ENCODE data around the gene ZNF723. TPM values are rescaled to one million over a fixed set of nuclear protein-coding genes. Genes with fewer than 3 reads are reported as not detected.
A peak's percentile ranks its signal among the peaks of the same experiment; 100 is the strongest.
"Not testable (repeated sequence)": the region's sequence is repeated elsewhere in the genome, so short reads cannot be mapped to it uniquely, and the experiment has no call there.

ZNF723 gene
- total RNA-seq = not detected
- polyA plus RNA-seq = not detected

DNA sequence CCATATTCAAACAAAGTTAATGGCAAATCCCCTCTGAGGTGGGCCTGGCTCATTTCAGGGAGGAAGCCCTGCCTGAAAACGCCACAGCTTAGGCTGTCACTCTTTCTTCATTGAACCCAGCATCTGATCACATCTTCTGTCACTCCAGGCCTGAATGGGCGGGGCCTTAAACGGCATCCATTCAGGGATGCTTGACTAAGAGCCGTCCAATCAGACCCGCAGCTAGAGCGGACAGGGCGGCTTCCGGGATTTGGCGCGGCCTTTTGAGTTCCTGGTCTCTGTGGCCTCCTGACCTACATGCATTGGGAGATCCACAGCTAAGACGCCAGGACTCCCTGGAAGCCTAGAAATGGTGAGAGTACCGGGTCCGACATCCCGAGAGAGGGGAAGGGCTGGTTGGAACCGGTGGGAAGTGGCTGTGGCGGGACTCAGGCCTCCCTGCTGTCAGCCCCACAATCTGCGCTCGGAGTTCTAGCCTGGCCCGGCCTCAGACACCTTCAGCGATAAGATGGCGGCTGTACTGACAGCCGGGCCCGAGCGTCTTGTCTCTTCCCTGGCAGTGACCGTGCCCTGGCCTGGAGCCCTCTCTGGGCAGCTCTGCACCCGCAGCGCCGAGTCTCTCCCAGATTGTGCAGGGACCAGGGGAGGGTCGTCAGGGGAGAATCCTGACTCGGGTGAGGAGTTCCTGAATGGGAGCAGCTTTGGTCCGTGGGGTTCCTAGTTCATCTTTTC is at the start of gene ZNF723:
TSS of gene ZNF723 (plus strand) at position 261 of the 732 bp plus-strand sequence. CDS start at position 350, 89 bp downstream.
- Histone ChIP-seq H3K9me3 (peaks cover 0 to 11% (median 3%) of the 10 kb centered on the region in 4 donors), H3K36me3 (no peaks in the 10 kb centered on the region), H3K4me1 (no peaks in the 10 kb centered on the region), H3K27me3 (no peaks in the 10 kb centered on the region), H3K4me3 (no peak within 1 kb of the TSS), H3K27ac (no peak within 1 kb of the TSS)
- WGBS, 2 donors = 15 to 43% methylated on average over 31 of the region's 31 CpGs
- intact Hi-C loops (cut with DNase I) = no loop called here
- no peak for DNase-seq
- TF ChIP-seq POLR2AphosphoS5 (IDR thresholded peaks at IDR 0.05) (no peak), POLR2A (IDR thresholded peaks at IDR 0.05) (no peak), EP300 (IDR thresholded peaks at IDR 0.05) (no peak)
- TF ChIP-seq, protein P1, sequence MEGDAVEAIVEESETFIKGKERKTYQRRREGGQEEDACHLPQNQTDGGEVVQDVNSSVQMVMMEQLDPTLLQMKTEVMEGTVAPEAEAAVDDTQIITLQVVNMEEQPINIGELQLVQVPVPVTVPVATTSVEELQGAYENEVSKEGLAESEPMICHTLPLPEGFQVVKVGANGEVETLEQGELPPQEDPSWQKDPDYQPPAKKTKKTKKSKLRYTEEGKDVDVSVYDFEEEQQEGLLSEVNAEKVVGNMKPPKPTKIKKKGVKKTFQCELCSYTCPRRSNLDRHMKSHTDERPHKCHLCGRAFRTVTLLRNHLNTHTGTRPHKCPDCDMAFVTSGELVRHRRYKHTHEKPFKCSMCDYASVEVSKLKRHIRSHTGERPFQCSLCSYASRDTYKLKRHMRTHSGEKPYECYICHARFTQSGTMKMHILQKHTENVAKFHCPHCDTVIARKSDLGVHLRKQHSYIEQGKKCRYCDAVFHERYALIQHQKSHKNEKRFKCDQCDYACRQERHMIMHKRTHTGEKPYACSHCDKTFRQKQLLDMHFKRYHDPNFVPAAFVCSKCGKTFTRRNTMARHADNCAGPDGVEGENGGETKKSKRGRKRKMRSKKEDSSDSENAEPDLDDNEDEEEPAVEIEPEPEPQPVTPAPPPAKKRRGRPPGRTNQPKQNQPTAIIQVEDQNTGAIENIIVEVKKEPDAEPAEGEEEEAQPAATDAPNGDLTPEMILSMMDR (IDR thresholded peaks at IDR 0.05) = no peak

DNA sequence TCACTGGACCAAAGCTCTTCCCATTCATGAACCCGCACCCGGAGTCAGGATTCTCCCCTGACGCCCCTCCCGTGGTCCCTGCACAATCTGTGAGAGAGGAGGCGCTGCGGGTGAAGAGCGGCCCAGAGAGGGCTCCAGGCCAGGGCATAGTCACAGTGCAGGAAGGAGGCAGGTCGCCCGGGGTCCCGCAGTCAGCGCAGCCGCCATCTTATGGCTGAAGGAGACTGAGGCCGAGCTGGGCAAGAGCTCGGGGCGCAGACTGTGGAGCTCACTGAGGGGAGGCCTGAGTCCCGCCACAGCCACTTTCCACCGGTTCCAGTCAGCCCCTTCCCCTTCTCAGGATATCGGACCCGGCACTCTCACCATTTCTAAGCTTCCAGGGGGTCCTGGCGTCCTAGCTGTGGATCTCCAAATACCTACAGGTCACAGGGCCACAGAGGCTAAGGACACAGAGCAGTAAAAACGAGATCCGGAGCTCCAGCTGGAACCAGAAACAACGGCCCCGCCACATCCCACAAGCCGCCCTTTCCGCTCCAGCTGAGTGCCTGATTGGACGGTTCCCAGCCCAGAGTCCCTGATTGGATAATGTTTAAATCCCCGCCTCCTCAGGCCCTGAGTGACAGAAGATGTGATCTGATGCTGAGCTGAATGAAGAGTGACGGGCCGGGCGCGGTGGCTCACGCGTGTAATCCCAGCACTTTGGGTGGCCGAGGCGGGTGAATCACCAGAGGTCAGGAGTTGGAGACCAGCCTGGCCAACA is 48.3 kb upstream of the ZNF723 start, which contains the start of gene ZNF99:
TSS of gene ZNF99 (minus strand) at position 501 of the 760 bp plus-strand sequence. CDS start at position 366, 135 bp downstream.
- DNase-seq = peak; percentile 67
- peaks cover 0 to 15% (median 0%) of the 10 kb centered on the region in 4 donors for H3K9me3 ChIP-seq
- TF ChIP-seq, protein P1 (IDR thresholded peaks at IDR 0.05) = no peak
- TF ChIP-seq EP300 (IDR thresholded peaks at IDR 0.05) = no peak
- TF ChIP-seq POLR2AphosphoS5 (IDR thresholded peaks at IDR 0.05) = no peak
- TF ChIP-seq POLR2A (IDR thresholded peaks at IDR 0.05) = no peak
- peak within 1 kb of the TSS in 3 of 4 donors; percentile 34 to 56 (median 42) for H3K4me3 ChIP-seq
- intact Hi-C loops (cut with DNase I) = no loop called here
- peak within 1 kb of the TSS in 1 of 4 donors; percentile 45 for H3K27ac ChIP-seq
- peaks cover 0 to 11% (median 0%) of the 10 kb centered on the region in 3 donors for H3K27me3 ChIP-seq
- no peaks in the 10 kb centered on the region for H3K4me1 ChIP-seq
- H3K36me3 ChIP-seq = no peaks in the 10 kb centered on the region
- 6 to 43% methylated on average over 36 of the region's 36 CpGs for WGBS, 2 donors

DNA sequence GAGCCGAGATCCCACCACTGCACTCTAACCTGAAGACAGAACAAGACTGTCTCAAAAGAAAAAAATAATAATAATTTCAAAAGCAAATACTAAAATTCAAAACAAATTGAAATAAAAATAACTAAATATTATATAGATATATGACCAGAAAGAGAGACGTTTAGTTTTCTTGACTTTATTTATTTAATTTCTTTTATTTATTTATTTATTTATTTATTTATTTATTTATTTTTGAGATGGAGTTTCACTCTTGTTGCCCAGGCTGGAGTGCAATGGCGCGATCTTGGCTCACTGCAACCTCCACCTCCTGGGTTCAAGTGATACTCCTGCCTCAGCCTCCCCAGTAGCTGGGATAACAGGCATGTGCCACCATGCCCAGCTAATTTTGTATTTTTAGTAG is 39.2 kb upstream of the ZNF723 start:
- H3K4me3 ChIP-seq; intact Hi-C loops (cut with DNase I); H3K4me1 ChIP-seq; H3K27me3 ChIP-seq; DNase-seq; H3K36me3 ChIP-seq; H3K27ac ChIP-seq; H3K9me3 ChIP-seq: not testable (repeated sequence)
- 93 to 95% methylated on average over 4 of the region's 4 CpGs for WGBS, 2 donors

DNA sequence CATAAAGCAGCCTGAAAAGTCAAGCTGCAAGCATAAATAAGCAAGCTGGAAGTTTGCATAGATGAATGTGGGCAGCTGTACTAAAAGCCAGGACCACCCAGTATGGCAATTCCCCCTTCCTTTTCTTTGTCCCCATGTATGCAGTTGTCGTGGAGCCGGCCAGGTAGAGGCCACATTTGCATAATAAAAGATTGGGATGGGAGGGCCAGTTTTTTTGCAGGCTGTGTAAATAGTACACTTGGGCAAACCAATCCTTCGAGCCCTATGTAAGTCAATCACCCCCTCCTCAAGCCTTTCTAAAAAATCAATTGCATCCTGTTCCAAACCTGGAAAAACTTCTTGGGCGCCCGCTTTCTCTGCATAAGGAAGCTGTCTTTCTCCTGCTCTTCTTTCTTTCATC is 35.1 kb upstream of the ZNF723 start:
- Histone ChIP-seq H3K27me3 (no peaks in the 10 kb centered on the region), H3K36me3 (no peaks in the 10 kb centered on the region), H3K27ac (no peak overlapping the region), H3K4me3 (no peak overlapping the region), H3K4me1 (no peaks in the 10 kb centered on the region), H3K9me3 (peaks cover 0 to 10% (median 0%) of the 10 kb centered on the region in 4 donors)
- intact Hi-C loops (cut with DNase I) = no loop called here
- WGBS, 2 donors = 43 to 58% methylated on average over 5 of the region's 5 CpGs
- DNase-seq = no peak
- TF ChIP-seq EP300 (IDR thresholded peaks at IDR 0.05) = no peak

DNA sequence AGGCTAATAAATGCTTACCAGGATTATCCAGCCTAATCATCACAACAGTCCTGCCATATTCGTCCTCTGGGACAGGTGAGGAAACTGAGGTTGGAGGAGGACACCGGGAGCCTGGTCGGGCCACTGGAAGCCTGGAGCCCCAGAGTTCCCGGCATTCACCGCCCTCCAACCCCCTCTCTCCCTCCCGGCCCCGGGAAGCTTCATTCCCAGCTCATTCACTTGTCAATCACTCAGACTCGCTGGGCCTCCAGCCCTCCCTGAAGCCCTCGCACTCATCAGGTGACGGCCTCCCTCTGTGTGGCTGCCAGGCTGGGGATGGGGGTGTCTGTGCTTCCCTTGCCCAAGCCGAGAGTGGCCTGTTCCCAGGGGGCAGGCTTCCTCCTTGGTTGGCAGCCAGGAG is 25.7 kb upstream of the ZNF723 start:
- DNase-seq = no peak
- 27 to 43% methylated on average over 11 of the region's 11 CpGs for WGBS, 2 donors
- intact Hi-C loops (cut with DNase I) = no loop called here
- H3K4me1 ChIP-seq = peaks cover 0 to 10% (median 2%) of the 10 kb centered on the region in 4 donors
- no peak overlapping the region for H3K27ac ChIP-seq
- no peak overlapping the region for H3K4me3 ChIP-seq
- H3K27me3 ChIP-seq = peaks cover 10 to 31% (median 12%) of the 10 kb centered on the region in 3 donors
- peaks cover 0 to 18% (median 0%) of the 10 kb centered on the region in 4 donors for H3K9me3 ChIP-seq
- no peaks in the 10 kb centered on the region for H3K36me3 ChIP-seq
- TF ChIP-seq, protein P1 (IDR thresholded peaks at IDR 0.05) = no peak
- TF ChIP-seq POLR2A (IDR thresholded peaks at IDR 0.05) (no peak), EP300 (IDR thresholded peaks at IDR 0.05) (no peak), POLR2AphosphoS5 (IDR thresholded peaks at IDR 0.05) (no peak)

Measured in sigmoid colon (tissue), 7 donors.